Epithelial cell of esophagus (primary cell): Measurements from ENCODE around the gene BAZ2A.
"Not testable (repeated sequence)": the region's sequence is repeated elsewhere in the genome, so short reads cannot be mapped to it uniquely, and the experiment has no call there.

Experiments
- DNase-seq: peaks from one replicate; pipeline ENCODE4 v3.0.0; 2010; ENCODE audit warnings: low read depth
- H3K4me3 ChIP-seq: 2 replicates; pipeline ENCODE4 v1.5.1; 2011; ENCODE audit warnings: mild to moderate bottlenecking, low read length, control low read depth
- TF ChIP-seq, protein P1 (sequence below): IDR thresholded peaks from 2 replicates; pipeline ENCODE4 v1.5.1; 2011; ENCODE audit warnings: low read depth, mild to moderate bottlenecking, low read length, control low read depth, inconsistent platforms; ENCODE audit not compliant: insufficient read depth; ENCODE audit errors: missing control alignments

The BAZ2A gene

GRCh38 chr12:56581418-56582145 is 48.5 kb downstream of the BAZ2A start:
- TF ChIP-seq, protein P1, sequence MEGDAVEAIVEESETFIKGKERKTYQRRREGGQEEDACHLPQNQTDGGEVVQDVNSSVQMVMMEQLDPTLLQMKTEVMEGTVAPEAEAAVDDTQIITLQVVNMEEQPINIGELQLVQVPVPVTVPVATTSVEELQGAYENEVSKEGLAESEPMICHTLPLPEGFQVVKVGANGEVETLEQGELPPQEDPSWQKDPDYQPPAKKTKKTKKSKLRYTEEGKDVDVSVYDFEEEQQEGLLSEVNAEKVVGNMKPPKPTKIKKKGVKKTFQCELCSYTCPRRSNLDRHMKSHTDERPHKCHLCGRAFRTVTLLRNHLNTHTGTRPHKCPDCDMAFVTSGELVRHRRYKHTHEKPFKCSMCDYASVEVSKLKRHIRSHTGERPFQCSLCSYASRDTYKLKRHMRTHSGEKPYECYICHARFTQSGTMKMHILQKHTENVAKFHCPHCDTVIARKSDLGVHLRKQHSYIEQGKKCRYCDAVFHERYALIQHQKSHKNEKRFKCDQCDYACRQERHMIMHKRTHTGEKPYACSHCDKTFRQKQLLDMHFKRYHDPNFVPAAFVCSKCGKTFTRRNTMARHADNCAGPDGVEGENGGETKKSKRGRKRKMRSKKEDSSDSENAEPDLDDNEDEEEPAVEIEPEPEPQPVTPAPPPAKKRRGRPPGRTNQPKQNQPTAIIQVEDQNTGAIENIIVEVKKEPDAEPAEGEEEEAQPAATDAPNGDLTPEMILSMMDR: no peak
- DNase-seq: peak; percentile 77
- no peak overlapping the region for H3K4me3 ChIP-seq

DNA sequence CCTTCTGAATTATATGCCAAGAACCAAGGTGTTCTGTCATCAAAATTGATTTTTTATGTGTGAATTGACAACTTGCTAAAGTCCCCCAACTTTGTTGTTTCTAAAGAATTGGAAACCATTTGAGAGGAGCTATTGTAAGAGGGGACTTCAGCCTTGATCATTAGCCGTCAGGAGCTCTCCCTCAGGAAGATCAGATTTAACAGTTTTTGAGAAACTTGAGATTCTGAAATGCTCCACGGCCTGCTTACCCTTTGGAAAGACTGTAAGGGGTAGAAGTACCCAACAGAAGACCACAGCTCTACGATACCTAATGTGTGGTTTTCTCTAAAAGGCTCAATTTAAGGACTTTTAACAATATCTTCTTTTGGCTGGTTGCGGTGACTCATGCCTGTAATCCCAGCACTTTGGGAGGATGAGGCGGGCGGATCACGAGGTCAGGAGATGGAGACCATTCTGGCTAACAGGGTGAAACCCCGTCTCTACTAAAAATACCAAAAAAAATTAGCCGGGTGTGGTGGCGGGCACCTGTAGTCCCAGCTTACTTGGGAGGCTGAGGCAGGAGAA is 51.1 kb downstream of the BAZ2A start:
- DNase-seq: no peak
- no peak overlapping the region for H3K4me3 ChIP-seq
- TF ChIP-seq, protein P1: no peak

DNA sequence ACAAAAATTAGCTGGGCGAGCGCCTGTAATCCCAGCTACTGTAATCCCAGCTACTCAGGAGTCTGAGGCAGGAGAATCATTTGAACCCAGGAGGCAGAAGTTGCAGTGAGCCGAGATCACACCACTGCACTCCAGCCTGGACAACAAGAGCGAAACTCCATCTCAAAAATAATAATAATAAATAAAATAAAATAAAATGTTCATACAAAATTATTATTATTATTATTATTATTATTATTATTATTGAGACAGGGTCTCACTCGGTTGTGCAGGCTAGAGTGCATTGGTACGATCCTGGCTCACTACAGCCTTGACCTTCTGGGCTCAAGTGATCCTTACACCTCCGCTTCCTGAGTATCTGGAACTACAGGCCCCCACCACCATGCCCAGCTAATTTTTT is 52.9 kb downstream of the BAZ2A start:
- H3K4me3 ChIP-seq, DNase-seq: not testable (repeated sequence)

DNA sequence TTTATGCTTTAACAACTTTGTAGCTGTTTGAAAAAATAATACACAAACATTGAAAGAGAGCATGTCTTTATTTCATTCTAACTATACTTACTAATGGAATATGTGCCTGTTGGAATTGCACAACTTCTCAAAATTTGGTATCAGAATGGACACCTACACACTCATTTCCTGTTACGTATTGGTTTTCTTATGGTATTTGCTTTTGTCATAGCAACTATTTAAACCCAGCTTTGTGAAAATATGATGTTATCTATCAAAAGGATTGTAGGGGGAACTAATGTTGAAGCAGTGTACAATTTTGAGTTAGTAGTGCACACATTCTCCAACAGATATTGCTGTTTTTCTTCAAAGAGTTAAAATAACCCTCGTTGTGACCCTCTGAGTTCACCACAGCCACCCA is 55.9 kb downstream of the BAZ2A start:
- TF ChIP-seq, protein P1: no peak
- peak; percentile 30 for DNase-seq
- H3K4me3 ChIP-seq: no peak overlapping the region

- no peak for DNase-seq
- no peak overlapping the region for H3K4me3 ChIP-seq
- TF ChIP-seq, protein P1: no peak
Measured at GRCh38 chr12:56572288-56572687, 57.8 kb downstream of the BAZ2A start.

DNA sequence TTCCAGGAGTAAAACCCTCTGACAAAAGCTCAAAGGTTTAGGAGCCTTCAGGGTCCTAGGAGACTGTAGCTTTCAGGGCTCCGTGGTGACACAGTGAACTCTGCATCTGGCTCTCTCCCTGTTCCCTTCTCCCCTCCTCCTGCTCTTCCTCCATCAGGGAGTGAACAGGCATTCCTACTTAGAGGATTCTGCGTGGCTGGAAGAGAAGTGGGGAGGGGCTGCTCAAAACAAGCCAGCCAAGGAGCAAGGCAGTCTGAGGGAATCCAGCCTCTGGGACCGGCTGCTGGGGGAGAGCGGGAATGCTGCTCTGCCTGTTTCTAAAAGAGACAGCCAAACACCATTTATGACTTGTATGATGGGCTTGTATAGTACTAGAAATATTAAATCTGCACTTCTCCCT is 59.0 kb downstream of the BAZ2A start:
- H3K4me3 ChIP-seq: no peak overlapping the region
- TF ChIP-seq, protein P1: no peak
- DNase-seq: no peak

DNA sequence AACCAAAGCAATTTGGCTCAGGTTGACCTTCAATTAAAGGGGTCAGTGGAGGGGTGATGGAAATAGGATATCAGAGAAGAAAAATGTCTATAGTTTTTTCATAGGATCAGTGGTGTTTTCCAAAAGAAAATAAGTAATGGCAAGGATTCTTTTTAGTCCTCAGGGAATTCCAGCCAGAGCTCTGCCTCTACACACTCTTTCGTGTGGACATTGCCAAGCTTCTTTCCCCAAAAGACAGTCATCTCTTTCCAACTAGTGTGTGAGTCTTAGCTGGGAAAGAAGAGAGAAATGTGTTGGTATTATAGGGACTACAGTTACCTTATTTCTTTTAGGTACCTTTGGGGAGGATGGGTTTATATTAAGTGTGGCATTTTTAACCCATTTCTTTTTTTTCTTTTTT is 62.0 kb downstream of the BAZ2A start:
- TF ChIP-seq, protein P1: no peak
- no peak overlapping the region for H3K4me3 ChIP-seq
- DNase-seq: no peak
